AG08395 (cell line): Measurements from ENCODE around the gene MYO1G.
"Not testable (repeated sequence)": the region's sequence is repeated elsewhere in the genome, so short reads cannot be mapped to it uniquely, and the experiment has no call there.

Experiments
- DNase-seq: peaks from one replicate; pipeline ENCODE4 v3.0.0; 2012; ENCODE audit warnings: mixed read lengths, low spot score

MYO1G gene

GRCh38 chr7:44999245-45000092, 20.7 kb upstream of the MYO1G start:
- DNase-seq: peak; percentile 98

- DNase-seq: no peak
Measured at GRCh38 chr7:44998153-44998871, 19.5 kb upstream of the MYO1G start.

DNA sequence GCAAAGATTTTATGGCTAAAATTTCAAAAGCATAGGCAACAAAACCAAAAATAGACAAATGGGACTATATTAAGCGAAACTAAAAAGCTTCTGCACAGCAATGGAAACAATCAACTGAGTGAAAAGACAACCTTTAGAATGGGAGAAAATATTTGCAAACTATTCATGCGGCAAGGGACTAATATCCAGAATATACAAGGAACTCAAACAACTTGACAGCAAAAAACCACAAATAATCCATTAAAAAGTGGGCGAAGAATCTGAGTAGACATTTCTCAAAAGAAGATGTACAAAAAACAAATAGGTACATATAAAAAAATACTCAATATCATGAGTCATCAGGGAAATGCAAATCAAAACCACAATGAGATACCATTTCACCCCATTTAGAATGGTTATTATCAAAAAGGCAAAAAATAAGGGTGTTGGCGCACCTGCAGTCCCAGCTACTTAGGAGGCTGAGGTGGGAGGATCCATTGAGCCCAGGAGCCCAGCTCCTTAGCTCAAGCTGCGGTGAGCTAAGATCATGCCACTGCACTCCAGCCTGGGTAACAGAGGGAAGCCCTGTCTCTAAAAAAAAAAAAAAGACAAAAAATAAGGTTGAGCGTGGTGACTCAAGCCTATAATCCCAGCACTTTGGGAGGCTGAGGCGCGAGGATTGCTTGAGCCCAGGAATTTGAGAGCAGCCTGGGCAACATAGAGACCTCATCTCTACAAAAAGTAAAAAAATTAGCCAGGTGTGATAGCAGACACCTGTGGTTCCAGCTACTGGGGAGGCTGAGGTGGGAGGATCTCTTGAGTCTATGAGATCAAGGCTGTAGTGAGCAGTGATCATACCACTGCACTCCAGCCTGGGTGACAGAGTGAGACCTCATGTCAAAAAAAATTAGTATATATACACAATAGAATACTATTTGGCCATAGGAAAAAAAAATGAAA, 17.0 kb upstream of the MYO1G start:
- no peak for DNase-seq

DNA sequence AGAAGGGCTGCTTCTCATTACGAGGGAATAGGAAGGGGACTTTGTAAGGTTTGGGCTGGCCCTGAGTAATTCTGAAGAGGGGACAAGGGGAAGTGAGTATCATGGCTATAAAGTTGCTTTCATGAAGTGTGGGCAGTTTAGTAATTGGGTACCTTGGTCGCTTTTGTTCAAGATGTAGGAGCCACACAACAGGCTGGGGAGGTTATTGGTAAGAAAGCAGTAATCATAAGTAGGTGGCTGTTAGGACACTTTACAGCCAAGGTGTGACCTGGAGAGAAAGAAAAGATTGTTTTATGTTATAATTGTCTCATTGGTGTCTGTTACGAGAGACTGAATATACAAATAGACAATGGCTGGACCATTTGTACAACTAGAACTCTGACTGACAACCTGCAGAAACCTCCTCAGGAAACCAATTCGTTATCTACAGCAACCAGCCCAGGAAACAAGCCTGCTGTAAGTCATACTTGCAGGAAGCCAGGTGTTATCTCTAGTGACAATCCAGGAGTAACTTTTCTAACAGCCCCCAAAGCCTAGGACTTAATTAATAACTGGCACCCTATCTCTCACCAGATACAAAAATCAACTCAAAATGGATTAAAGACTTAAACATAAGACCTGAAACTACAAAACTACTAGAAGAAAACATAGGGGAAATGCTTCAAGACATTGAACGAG, 16.2 kb upstream of the MYO1G start:
- no peak for DNase-seq

GRCh38 chr7:44992004-44992795, 13.4 kb upstream of the MYO1G start:
- not testable (repeated sequence) for DNase-seq

GRCh38 chr7:44990109-44991023, 11.6 kb upstream of the MYO1G start:
- DNase-seq: no peak

- no peak for DNase-seq
Measured at GRCh38 chr7:44989132-44989531, 10.3 kb upstream of the MYO1G start.

DNA sequence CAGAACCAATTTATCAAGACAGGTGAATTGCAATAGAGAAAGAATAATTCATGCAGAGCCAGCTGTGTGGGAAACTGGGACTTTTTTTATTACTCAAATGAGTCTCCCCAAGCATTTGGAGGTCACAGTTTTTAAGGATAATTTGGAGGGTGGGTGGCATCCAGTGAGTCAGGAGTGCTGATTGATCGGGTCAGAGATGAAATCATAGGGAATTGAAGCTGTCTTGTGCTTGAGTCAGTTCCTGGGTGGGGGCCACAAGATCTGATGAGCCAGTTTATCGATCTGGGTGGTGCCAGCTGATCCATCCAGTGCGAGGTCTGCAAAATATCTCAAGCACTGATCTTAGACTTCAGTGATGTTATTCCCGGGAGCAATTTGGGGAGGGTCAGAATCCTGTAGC, 9.9 kb upstream of the MYO1G start:
- DNase-seq: no peak

DNA sequence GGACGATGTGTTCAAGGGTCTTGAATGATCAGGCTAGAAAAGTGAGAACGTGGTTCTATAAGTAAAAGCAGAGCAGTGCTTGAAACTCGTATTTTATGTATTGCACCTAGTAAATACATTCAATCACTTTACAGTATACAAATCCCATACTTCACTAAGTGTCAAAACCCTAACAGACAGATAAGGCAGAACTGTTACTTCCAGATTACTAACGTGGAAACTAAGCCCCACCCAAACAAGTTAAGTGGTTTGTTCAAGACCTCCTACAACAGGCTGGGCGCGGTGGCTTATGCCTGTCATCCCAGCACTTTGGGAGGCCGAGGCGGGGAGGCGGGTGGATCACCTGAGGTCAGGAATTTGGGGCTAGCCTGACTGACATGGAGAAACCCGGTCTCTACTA, 9.2 kb upstream of the MYO1G start:
- DNase-seq: no peak

- no peak for DNase-seq
Measured at GRCh38 chr7:44987457-44987856, 8.6 kb upstream of the MYO1G start.

GRCh38 chr7:44986218-44987053, 7.6 kb upstream of the MYO1G start:
- peak; percentile 92 for DNase-seq

- DNase-seq: no peak
Measured at GRCh38 chr7:44985900-44986217, 7.0 kb upstream of the MYO1G start.

DNA sequence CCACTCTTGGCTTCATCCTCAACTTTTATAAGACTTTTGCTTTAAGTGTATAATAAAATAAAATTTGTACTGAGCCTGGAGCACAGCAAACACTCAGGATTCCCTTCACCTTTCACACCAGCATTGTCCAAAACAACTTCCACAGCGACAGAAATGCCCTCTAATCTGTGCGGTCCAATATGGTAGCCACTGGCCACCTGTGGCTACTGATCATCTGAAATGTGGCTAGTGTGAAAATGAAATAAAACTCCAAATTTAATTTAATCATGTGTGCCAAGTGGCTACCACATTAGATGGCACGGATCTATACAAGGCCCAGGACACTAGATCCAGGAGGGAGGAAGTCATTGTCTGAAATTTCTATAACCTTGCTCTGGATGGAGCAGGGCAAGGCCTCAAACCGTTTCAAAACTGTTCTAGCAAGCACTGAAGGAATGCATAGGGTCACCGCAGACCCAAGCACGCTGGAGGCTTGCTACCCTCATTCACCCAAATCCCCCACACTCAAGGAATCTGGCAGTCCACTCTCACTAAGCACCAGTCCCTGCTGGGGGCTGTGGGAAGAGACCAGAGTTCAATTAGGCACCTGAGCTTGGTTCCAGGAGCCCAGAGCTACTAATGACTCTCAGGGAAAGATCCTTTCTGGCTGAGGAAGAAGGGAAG, 6.3 kb upstream of the MYO1G start:
- DNase-seq: no peak

GRCh38 chr7:44984478-44984758, 5.6 kb upstream of the MYO1G start:
- DNase-seq: no peak

- no peak for DNase-seq
Measured at GRCh38 chr7:44983742-44984477, 5.1 kb upstream of the MYO1G start.

DNA sequence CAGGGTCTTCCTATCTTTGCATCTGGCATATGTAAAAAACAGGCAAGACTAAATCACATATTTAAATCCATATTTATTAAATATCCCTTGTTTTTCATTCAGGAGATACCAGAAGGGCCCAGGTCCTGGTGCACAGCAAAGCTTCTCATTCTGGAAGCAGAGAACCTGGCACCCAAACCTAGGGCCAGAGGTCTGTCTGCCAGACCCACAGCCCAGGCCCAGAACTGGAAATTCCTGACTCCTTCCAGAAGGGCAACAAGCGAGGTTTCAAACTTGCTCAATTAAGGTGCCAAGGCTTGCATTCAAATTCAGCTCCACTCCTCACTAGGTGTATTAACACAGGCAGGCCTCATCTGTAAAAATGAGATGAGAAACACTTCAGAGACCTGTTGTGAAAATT, 4.2 kb upstream of the MYO1G start:
- DNase-seq: no peak

- DNase-seq: no peak
Measured at GRCh38 chr7:44982535-44982923, 3.7 kb upstream of the MYO1G start.

DNA sequence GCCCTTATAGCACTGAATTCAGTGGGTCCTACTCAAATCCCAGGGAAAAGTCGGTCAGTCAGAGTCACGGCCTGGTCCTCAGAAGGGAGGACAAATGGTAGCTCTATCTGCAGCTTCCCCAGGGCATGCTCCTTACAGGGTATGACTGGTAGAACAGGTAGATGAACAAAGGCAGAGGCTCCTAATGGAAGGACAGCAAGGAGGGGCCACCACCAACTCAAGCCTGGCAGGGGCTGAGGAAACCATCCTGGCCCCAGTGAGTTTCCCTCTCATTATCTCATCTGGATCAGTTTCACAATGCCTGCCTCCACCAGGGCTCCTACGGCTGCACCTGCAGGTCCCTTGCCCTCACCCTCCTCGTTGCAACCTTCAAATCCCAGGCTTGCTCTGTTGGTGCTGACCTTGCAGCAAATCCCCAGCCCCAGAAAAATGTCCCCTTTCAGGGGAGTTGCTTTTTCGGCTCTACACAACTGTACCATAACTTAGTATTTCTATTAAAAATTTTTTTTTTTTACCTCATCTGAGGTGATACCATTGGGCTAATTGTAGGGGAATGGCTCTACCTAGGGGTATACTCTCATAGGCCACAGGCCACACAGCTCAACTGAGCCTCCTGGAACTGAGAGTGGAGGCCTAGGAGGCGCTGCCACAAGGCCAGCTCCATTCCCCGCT, 2.4 kb upstream of the MYO1G start:
- no peak for DNase-seq
